NT2/D1 (cell line): ENCODE results near the gene FLII.

Experiments used
- DNase-seq: peaks from one replicate; pipeline ENCODE4 v3.0.0-alpha.2; 2011; ENCODE audit warnings: low read depth, low spot score
- H3K27me3 ChIP-seq: 2 replicates; pipeline ENCODE4 v1.6.0; 2011; ENCODE audit warnings: mild to moderate bottlenecking; ENCODE audit not compliant: insufficient read length, insufficient read depth
- H3K36me3 ChIP-seq: 2 replicates; pipeline ENCODE4 v1.6.1; 2011; ENCODE audit warnings: mild to moderate bottlenecking, low read length, mixed read lengths; ENCODE audit not compliant: insufficient read depth, insufficient read length
- H3K4me1 ChIP-seq: 2 replicates; pipeline ENCODE4 v1.5.1; 2011; ENCODE audit not compliant: insufficient read depth, insufficient read length
- H3K4me3 ChIP-seq: 2 replicates; pipeline ENCODE4 v1.5.1; 2011; ENCODE audit warnings: low read depth; ENCODE audit not compliant: insufficient read length
- H3K9ac ChIP-seq: 2 replicates; pipeline ENCODE4 v1.6.0; 2011; ENCODE audit warnings: low read depth; ENCODE audit not compliant: insufficient read length
- H3K9me3 ChIP-seq: 2 replicates; pipeline ENCODE4 v1.5.1; 2011; ENCODE audit warnings: mild to moderate bottlenecking, low read length; ENCODE audit not compliant: insufficient read depth
- SUZ12 ChIP-seq: IDR thresholded peaks from 2 replicates; pipeline ENCODE4 v1.6.1; 2011; ENCODE audit not compliant: insufficient read length, insufficient read depth; ENCODE audit errors: extremely low read depth
- YY1 ChIP-seq: IDR thresholded peaks from 2 replicates; pipeline ENCODE4 v1.6.1; 2011; ENCODE audit not compliant: insufficient read length, insufficient read depth
- ZNF274 ChIP-seq: IDR thresholded peaks from 2 replicates; pipeline ENCODE4 v1.6.1; 2011; ENCODE audit warnings: mild to moderate bottlenecking, low read depth, low read length

Gene FLII

GRCh38 chr17:18248300-18248731 is 10.2 kb downstream of the FLII start:
- Histone ChIP-seq H3K27me3 (no peaks in the 10 kb centered on the region), H3K9ac (no peak overlapping the region), H3K4me3 (no peak overlapping the region), H3K9me3 (no peaks in the 10 kb centered on the region), H3K36me3 (peaks cover 82% of the 10 kb centered on the region), H3K4me1 (peaks cover 2% of the 10 kb centered on the region)
- DNase-seq = no peak
- no peak for TF ChIP-seq SUZ12
- TF ChIP-seq ZNF274 = no peak
- no peak for TF ChIP-seq YY1

- no peak for DNase-seq
- Histone ChIP-seq H3K9ac (peak overlapping the region; percentile 16), H3K4me3 (no peak overlapping the region), H3K36me3 (peaks cover 81% of the 10 kb centered on the region), H3K27me3 (no peaks in the 10 kb centered on the region), H3K9me3 (no peaks in the 10 kb centered on the region), H3K4me1 (peaks cover 2% of the 10 kb centered on the region)
- TF ChIP-seq YY1 = no peak
- no peak for TF ChIP-seq SUZ12
- TF ChIP-seq ZNF274 = no peak
Measured at GRCh38 chr17:18247613-18248001, 10.9 kb downstream of the FLII start.

DNA sequence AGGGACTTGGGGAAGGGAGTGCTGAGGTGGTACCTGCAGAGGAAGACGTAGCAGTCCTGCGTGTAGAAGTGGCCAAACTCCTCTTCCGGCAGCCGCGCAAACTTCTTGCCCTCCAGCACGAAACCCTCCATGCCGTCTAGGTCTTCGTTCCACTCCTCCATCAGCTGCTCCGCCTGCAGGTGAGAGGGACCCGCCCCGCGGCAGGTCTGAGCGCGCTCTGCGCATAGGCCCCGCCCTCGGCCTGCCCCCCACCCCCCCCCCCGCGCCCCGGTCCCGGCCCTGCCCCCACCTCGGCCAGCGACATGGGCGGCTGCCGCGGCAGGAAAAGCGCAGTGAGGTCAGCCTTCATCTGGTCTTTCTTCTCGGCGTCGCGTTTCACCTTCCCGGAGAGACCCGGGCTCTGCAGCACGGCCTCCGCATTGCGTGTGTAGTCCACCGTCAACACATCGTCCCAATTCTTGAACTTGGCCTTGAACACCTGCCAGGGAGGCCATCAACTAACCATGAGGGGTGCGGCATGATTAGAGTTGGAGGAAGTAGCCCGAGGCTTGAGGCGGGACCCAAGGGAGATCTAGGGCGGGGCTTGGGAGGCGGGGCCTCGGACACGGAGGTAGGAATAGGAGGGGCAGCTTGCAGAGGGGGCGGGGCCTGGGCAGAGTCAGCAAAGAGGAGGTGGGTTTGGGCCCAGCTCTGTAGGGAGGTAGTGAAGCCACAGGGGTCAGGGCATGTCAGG is 11.5 kb downstream of the FLII start:
- Histone ChIP-seq H3K9ac (peak overlapping the region; percentile 16), H3K36me3 (peaks cover 81% of the 10 kb centered on the region), H3K27me3 (no peaks in the 10 kb centered on the region), H3K4me1 (peaks cover 2% of the 10 kb centered on the region), H3K9me3 (no peaks in the 10 kb centered on the region), H3K4me3 (no peak overlapping the region)
- no peak for DNase-seq
- TF ChIP-seq ZNF274 (no peak), SUZ12 (no peak), YY1 (no peak)

- H3K27me3 ChIP-seq = no peaks in the 10 kb centered on the region
- no peaks in the 10 kb centered on the region for H3K9me3 ChIP-seq
- DNase-seq = no peak
- H3K4me3 ChIP-seq = no peak overlapping the region
- no peak for TF ChIP-seq SUZ12
- TF ChIP-seq ZNF274 = no peak
- TF ChIP-seq YY1 = no peak
- peaks cover 2% of the 10 kb centered on the region for H3K4me1 ChIP-seq
- H3K36me3 ChIP-seq = peaks cover 81% of the 10 kb centered on the region
- H3K9ac ChIP-seq = no peak overlapping the region
Measured at GRCh38 chr17:18246109-18246725, 12.3 kb downstream of the FLII start.

- DNase-seq = no peak
- Histone ChIP-seq H3K9ac (no peak overlapping the region), H3K27me3 (no peaks in the 10 kb centered on the region), H3K9me3 (no peaks in the 10 kb centered on the region), H3K36me3 (peaks cover 81% of the 10 kb centered on the region), H3K4me3 (no peak overlapping the region), H3K4me1 (peaks cover 2% of the 10 kb centered on the region)
- TF ChIP-seq ZNF274 = no peak
- no peak for TF ChIP-seq YY1
- TF ChIP-seq SUZ12 = no peak
Measured at GRCh38 chr17:18245038-18245776, 13.3 kb downstream of the FLII start.

GRCh38 chr17:18241229-18241871 is 17.2 kb downstream of the FLII start:
- DNase-seq = no peak
- no peak for TF ChIP-seq SUZ12
- TF ChIP-seq YY1 = no peak
- no peak for TF ChIP-seq ZNF274
- Histone ChIP-seq H3K27me3 (no peaks in the 10 kb centered on the region), H3K36me3 (peaks cover 84% of the 10 kb centered on the region), H3K9me3 (no peaks in the 10 kb centered on the region), H3K9ac (peak overlapping the region; percentile 21), H3K4me1 (no peaks in the 10 kb centered on the region), H3K4me3 (no peak overlapping the region)
